GM18867 (cell line): Measurements from ENCODE around the gene LEPROT.

Source experiments
- ATAC-seq: cut with Tn5 transposase; IDR thresholded peaks from one replicate; pipeline ENCODE4 v1.9.1; 2021; ENCODE audit warnings: mild to moderate bottlenecking, moderate library complexity; ENCODE audit not compliant: unreplicated experiment

The LEPROT gene

DNA sequence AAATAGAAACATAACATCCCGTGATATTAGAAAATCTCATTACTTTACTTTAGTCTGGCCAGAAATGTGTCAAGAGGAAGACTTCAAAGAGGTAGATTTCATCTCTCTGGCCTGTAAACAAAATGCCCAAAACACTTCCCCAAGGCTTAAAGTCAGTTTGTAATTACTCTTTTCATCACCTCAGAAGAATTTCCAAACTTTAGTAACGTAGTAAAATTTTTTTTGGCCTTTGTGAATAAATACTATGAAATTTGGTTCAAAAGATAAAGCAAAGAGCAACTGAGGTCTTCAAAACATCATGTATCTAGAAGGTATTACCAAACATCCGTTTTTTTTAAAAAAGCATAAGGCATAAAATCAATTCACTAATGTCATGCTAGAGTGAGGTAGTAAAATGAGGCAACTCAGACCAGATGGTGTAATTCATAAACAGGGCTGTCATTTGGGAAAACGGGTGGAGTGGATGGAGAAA is 51.4 kb downstream of the LEPROT start:
- ATAC-seq, result no peak

DNA sequence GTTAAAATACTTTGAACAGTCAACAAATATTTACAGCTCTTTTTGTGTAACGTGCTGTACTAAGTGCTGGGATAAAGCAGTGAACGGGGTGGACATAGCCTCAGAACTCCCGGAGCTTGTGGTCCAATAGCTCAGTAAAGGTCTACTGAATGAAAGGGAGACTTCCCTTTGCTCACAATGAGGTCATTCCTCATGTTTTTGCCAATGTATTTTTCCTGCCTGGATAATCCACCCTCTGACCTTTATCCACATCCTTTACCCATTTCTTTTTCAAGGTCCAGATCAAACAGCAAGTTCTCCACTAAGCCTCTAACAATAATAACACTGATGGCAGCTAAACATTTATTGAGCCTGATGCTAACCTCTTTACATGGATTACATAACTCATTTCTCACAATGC is 55.9 kb downstream of the LEPROT start:
- ATAC-seq, result no peak

DNA sequence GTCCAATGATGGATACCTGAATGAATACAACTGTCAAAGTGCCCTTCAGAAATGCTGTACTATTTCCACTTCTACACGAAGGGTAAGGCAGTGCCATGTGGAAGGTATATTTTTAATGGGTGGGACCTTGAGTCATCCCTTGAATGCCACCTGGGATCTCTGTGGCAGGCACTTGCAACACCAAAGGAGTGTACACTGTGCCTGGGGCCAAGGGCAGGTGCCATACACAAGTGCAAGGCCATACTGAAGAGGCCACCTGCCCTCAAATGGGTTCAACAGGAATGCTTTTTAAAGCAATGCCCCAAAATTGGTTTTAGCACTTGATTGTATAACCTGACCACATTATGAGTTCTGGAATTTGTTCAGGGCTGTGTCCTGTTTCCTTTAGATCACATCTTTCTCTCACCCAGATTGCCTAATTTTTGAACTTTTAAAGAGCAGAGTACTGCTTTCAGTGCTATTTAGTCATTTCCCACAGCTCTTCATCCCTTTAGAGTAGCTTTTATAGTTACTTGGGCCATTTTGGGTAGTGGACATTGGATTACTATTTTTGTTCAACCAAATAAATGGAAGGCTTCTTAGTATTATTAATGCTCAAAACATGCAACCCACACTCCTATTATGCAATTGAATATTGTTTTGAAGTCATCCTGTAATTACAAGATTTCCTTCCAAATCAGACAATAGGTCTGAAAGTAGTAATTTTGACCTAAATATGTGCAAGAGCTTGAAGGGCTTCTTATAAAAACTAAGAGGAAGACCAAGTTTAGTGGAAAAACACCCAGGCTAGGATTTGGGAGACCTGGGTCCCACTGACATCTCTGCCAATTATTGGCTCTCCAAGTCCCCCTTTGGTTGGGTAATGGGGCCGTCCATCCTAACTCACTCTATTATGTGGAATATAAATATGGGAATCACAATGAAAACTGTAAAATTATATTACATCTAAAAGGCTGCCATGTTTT is 57.2 kb downstream of the LEPROT start:
- no peak for ATAC-seq

DNA sequence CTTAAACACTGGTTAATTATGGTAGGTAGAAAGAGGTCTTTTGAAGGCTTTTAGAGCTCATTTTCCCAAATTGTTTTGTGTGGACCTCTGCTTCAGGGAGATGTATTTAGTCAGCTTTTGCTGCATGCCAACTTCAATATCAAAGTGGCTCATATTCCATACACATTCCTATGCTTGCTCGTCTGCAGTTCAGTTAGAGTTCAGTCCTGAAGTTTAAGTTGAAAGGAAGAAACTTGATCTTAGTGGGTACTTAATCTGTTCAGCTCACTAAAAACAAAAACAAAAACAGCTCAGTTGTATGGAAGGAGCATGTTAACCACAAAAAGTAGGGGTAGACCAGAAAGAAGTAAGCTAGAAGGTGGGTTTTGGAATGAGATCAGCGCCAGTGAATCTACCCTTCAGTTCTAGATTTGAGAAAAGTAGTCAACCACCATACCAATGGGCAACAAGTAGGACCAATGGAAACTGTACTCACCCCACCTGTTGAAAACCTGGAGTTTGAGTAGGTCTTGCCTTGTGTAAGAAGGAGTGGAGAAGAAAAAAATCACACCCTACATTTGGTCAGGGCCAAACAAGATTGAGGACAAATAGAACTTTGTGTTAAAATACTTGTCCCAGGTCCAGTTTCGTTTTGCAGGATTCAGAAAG is 58.0 kb downstream of the LEPROT start:
- no peak for ATAC-seq

DNA sequence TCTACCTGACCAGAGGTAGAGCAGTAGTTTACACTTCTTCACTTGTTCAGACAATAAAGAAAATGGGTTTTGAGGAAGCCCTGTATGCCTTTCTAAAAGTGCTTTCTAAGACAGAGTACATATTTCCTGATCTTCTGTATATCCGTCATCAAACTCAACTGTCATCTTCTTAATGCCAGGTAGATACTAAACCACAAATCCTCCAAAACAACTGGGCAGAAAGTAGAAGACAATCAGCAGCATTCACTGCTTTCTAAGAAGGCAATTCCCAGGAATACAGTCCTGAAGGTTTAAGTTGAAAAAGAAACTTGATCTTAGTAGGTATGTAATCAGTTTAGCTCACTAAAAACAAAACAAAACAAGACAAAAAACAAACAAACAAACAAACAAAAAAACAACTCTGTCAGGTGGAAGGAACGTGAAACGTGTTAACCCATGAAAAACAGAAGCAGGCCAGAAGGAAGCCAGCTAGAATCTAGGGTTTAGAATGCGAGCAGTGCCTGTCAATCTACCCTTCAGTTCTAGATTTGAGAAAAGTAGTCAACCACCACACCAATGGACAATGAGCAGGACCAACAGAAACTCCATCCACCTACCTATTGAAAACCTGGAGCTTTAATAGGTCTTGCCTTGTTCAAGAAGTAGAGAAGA is 59.2 kb downstream of the LEPROT start:
- ATAC-seq, result no peak

DNA sequence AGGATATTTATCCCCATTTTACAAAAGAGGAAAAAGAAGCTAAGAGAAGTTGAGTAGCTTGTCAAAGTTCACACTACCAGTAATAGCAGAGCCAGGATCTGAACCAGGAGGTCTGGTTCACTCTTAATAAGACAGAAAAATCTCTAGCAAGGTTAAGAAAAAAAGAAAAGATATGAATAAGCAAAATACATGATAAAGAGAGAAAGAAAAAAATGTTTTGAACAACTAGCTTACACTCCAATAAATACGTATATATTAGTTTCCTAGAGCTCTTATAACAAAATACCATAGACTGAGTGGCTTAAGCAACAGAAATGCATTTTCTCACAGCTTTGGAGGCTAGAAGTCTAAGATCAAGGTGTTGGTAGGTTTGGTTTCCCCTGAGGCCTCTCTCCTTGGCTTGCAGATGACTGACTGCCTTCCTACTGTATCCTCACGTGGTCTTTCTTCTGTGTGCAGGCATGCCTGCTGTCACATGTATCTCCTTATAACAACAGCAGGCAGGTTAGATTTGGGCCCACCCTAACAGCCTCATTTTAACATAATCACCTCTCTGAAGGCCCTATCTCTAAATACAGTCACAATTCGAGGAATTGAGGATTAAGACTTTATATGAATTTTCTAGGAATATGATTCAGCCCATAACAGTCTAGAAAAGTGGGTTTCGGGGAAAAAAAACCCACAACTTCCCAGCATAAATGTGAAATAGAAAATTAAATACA is 60.4 kb downstream of the LEPROT start:
- ATAC-seq, result no peak

DNA sequence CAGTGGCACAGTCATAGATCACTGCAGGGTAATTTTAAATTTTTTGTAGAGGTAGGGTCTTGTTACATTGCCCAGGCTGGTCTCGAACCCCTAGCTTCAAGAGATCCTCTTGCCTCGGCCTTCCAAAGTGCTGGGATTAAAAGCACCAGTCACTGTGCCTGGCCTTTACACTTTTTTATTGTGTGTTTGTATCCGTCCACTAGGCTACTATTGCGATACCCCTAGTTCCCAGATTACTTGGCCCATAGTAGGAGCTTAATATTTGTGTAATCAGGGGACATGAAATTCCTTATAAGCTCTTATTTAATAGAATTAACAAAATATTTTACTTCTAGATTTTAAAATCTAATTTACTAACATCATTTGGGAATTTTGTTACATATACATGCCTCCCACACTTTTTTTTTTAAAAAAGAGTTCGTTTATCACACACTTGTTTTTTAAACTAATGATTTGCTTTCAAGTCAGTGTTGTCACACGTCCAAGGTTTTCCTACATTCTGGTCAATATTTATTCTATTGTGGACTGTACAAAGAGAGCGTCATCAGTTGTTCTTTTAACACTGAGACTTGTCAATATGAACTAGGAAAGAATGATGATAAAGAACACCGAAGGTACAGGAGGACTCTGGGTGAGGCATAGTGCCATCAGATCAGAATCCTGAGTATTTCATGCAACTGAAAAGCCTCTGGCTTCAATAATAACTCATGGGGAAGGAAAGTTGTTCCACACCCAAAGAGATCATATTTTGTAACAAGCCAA is 63.7 kb downstream of the LEPROT start:
- no peak for ATAC-seq
